CD4-positive, alpha-beta memory T cell (primary cell): ENCODE results near the gene TDRD9. TPM values are rescaled to one million over a fixed set of nuclear protein-coding genes. Genes with fewer than 3 reads are reported as not detected.
"Not testable (repeated sequence)": the region's sequence is repeated elsewhere in the genome, so short reads cannot be mapped to it uniquely, and the experiment has no call there.

Experiments used
- CTCF ChIA-PET: fragments of 350-600 bp; sonication (Branson Sonifier 250); formaldehyde crosslinking; loops from one replicate; lab custom pipeline; 2021; ENCODE audit warnings: inconsistent platforms; ENCODE audit not compliant: partially characterized antibody; lab: Charles Lee
- POLR2A ChIA-PET: fragments of 350-600 bp; sonication (Branson Sonifier 250); formaldehyde crosslinking; loops from one replicate; lab custom pipeline; 2021; ENCODE audit not compliant: partially characterized antibody; lab: Charles Lee
- DNase-seq, 5 donors: peaks; one replicate each; pipeline versions ENCODE4 v3.0.0 to v3.0.0-alpha.2; 2020 to 2022; ENCODE audit warnings: mixed read lengths in 1 of 5
- H3K27ac ChIP-seq: one replicate; pipeline ENCODE4 v1.7.0; 2013; ENCODE audit warnings: low read depth, low read length
- H3K27me3 ChIP-seq: 2 replicates; pipeline ENCODE4 v1.7.0; 2013; ENCODE audit warnings: mild to moderate bottlenecking, low read length, moderate library complexity; ENCODE audit not compliant: insufficient read depth
- H3K36me3 ChIP-seq: 2 replicates; pipeline ENCODE4 v1.7.0; 2013; ENCODE audit warnings: mild to moderate bottlenecking, low read length, moderate library complexity; ENCODE audit not compliant: insufficient read depth
- H3K4me1 ChIP-seq: 2 replicates; pipeline ENCODE4 v1.7.0; 2013; ENCODE audit warnings: mild to moderate bottlenecking, low read length, moderate library complexity; ENCODE audit not compliant: insufficient read depth
- H3K4me3 ChIP-seq, 2 donors: one replicate each; pipeline ENCODE4 v1.7.0; 2013; ENCODE audit warnings: low read length in 2 of 2, mild to moderate bottlenecking in 1 of 2
- H3K9me3 ChIP-seq, 2 donors: one replicate each; pipeline ENCODE4 v1.7.0; 2013; ENCODE audit warnings: low read length in 2 of 2, control low read depth in 1 of 2; ENCODE audit not compliant: control insufficient read depth in 1 of 2
- H3K27ac Mint-ChIP-seq, 7 donors: one replicate each; pipeline ENCODE4 v1.8.0; 2020 to 2021; ENCODE audit warnings: mixed read lengths in 7 of 7, mild to moderate bottlenecking in 6 of 7, inconsistent platforms in 3 of 7, moderate library complexity in 3 of 7
- H3K27me3 Mint-ChIP-seq, 2 donors: one replicate each; pipeline ENCODE4 v1.8.0; 2020 to 2021; ENCODE audit warnings: mixed read lengths in 2 of 2
- H3K36me3 Mint-ChIP-seq, 2 donors: one replicate each; pipeline ENCODE4 v1.8.0; 2020 to 2021; ENCODE audit warnings: mixed read lengths in 2 of 2, inconsistent platforms in 1 of 2, mild to moderate bottlenecking in 1 of 2
- H3K4me1 Mint-ChIP-seq, 4 donors: one replicate each; pipeline ENCODE4 v1.8.0; 2020 to 2021; ENCODE audit warnings: mixed read lengths in 4 of 4, mild to moderate bottlenecking in 1 of 4
- H3K4me3 Mint-ChIP-seq, 8 donors: one replicate each; pipeline ENCODE4 v1.8.0; 2020 to 2021; ENCODE audit warnings: mixed read lengths in 8 of 8, mild to moderate bottlenecking in 7 of 8, moderate library complexity in 6 of 8, inconsistent platforms in 3 of 8
- H3K9me3 Mint-ChIP-seq, 8 donors: one replicate each; pipeline ENCODE4 v1.8.0; 2020 to 2021; ENCODE audit warnings: mixed read lengths in 8 of 8, mild to moderate bottlenecking in 5 of 8, inconsistent platforms in 3 of 8, moderate library complexity in 1 of 8
- intact Hi-C: fragments of 100-400 bp; cut with micrococcal nuclease; formaldehyde crosslinking; loops from one replicate; pipeline ENCODE4 v1.15.1; 2023
- polyA plus RNA-seq, 2 donors: library from polyadenylated mRNA; unstranded; fragments of 300-500 nt; fragmentation: Illumina TruSeq; gene quantifications; one replicate each; pipeline ENCODE4 v1.2.3, GENCODE V29; 2021
- total RNA-seq, 2 experiments: library from RNA; stranded (reverse); gene quantifications; one replicate each; pipeline ENCODE4 v1.2.3, GENCODE V29; 2021

TDRD9 gene
- total and polyA plus RNA-seq, 4 experiments from 2014 or later: 0.28 to 1.2 (median 0.59) TPM

DNA sequence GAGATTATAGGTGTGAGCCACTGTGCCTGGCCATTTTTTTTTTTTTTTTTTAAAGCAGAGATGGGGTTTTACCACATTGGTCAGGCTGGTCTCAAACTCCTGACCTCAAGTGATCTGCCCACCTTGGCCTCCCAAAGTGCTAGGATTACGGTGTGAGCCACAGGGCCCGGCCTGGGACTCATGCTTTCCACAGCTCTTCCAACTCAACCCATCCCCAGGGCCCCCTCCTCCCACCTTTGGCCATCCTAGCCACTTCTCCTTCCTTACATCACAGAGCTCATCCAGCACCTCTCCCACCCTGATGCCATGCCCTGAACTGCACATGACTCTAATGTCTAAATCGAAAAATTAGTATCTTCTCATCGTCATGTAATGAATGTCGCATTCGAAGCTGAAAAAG lies 12.6 kb upstream of the TDRD9 start:
- CTCF ChIA-PET: interaction anchor here (2.1 to 15.4 kb wide), 2 partner anchors 15 to 109 kb away, joined by 8 to 265 read pairs; no protein-coding TSS in a partner anchor
- Mint-ChIP-seq H3K4me1 (peaks cover 7 to 32% (median 8%) of the 10 kb centered on the region in 4 donors), H3K4me3 (peak overlapping the region in 1 of 8 donors; percentile 3), H3K27ac (peak overlapping the region in 4 of 7 donors; percentile 24 to 57 (median 32)), H3K9me3 (no peaks in the 10 kb centered on the region), H3K27me3 (no peaks in the 10 kb centered on the region), H3K36me3 (peaks cover 25 to 47% of the 10 kb centered on the region in 2 donors)
- DNase-seq: no peak
- intact Hi-C loops: no loop called here
- Histone ChIP-seq H3K27ac (no peak overlapping the region), H3K36me3 (peaks cover 32% of the 10 kb centered on the region), H3K9me3 (no peaks in the 10 kb centered on the region), H3K27me3 (no peaks in the 10 kb centered on the region), H3K4me1 (peaks cover 17% of the 10 kb centered on the region), H3K4me3 (no peak overlapping the region)
- POLR2A ChIA-PET: no interaction called here

DNA sequence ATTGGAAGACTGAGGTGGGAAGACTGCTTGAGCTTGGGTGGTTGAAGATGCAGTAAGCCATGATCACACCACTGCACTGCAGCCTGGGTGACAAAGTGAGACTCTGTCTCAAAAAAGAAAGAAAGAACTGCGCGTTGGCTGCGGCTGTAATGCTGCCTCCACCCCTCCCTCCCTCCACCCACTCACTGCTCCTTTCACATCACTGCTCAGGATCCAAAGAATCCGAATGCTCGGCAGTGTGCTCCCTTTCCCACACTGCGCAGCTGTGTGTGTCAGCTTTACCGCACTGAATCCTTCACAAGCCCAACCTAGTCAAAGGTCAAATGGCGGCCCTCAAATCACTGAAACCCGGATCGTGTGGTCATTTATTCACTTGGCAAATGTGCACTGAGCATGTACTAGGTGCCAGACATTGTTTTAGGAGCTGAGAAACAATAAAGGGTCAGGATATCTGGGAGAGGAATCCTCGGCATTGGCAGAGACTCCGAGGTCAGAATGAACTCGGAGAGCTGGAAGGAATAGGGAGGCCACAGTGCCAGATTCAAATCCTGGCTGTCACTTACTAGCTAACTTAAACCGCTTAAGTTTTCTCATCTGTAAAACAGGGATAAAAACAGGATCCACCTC lies 11.5 kb upstream of the TDRD9 start:
- Mint-ChIP-seq H3K4me3 (no peak overlapping the region), H3K9me3 (no peaks in the 10 kb centered on the region), H3K27ac (peak overlapping the region in 1 of 7 donors; percentile 74), H3K36me3 (peaks cover 25 to 46% of the 10 kb centered on the region in 2 donors), H3K27me3 (no peaks in the 10 kb centered on the region), H3K4me1 (peaks cover 11 to 36% (median 13%) of the 10 kb centered on the region in 4 donors)
- Histone ChIP-seq H3K9me3 (no peaks in the 10 kb centered on the region), H3K27me3 (no peaks in the 10 kb centered on the region), H3K36me3 (peaks cover 23% of the 10 kb centered on the region), H3K4me1 (peaks cover 21% of the 10 kb centered on the region), H3K27ac (no peak overlapping the region), H3K4me3 (no peak overlapping the region)
- no peak for DNase-seq
- ChIA-PET CTCF (interaction anchor here (0.6 to 15.4 kb wide), 3 partner anchors 16 to 838 kb away, joined by 3 to 265 read pairs (median 8); no protein-coding TSS in a partner anchor), POLR2A (no interaction called here)
- intact Hi-C loops: no loop called here

DNA sequence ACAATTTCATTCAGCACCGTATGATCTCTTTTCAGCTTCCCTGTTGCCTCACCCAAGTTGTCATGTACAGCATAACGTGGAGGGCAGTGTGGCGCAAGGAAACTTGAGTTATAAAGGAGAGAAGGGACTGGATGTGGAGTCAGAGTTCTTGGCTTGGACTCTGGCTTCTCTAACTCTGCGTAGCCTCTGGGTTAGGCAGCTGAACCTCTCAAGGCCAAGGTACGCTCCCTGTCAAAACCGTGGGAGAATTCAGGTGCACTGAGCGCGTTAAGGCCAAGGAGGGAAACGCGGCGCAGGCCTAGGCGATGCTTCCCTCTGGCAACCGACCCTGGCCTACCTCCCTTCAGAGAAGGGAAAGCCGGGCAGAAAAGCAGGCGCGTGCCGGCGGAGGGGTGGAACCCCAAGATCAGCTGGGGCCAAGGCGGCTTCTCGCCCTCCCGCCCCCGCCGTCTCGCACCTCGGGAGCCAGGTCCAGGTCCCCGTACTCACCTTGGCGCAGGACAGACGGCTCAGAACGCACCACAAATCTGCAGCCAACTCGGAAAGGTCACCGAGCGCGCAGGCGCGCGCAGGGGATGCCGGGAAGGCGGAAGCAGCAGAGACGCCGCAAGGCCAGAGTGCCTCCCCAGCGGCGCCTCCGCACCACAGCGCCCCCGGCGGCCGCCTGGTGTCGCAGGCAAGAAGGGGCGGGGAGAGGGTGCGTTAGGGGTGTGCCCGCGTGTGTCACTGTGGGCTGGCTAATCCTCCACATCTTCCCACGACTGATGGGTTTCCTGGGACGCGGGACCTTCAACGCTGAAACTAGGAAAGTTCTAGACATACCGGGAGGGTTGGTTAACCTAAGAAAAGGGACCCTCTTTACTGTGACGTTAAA lies 7.0 kb upstream of the TDRD9 start:
- intact Hi-C loops: loop anchor here (1.0 to 5.0 kb wide), 4 partner anchors 49 to 359 kb away; partner anchors contain the start of genes BAG5, COA8, KLC1 and PPP1R13B
- H3K27me3 ChIP-seq: no peaks in the 10 kb centered on the region
- Mint-ChIP-seq H3K4me3 (peak overlapping the region; percentile 87 to 95 (median 90)), H3K36me3 (peaks cover 0 to 12% of the 10 kb centered on the region in 2 donors), H3K27me3 (peaks cover 0 to 2% of the 10 kb centered on the region in 2 donors), H3K9me3 (no peaks in the 10 kb centered on the region), H3K4me1 (peaks cover 7 to 32% (median 9%) of the 10 kb centered on the region in 4 donors), H3K27ac (peak overlapping the region; percentile 76 to 94 (median 84))
- peak; percentile 92 to 96 (median 94) for DNase-seq
- H3K27ac ChIP-seq: peak overlapping the region; percentile 83
- H3K4me3 ChIP-seq: peak overlapping the region; percentile 87 to 96
- ChIA-PET CTCF (interaction anchor here (0.6 to 3.8 kb wide), 9 partner anchors 9 to 786 kb away, joined by 3 to 17 read pairs (median 5); no protein-coding TSS in a partner anchor), POLR2A (interaction anchor here (0.8 to 1.0 kb wide), 2 partner anchors 360 to 536 kb away, joined by 3 read pairs; partner anchors contain the start of gene MARK3)
- no peaks in the 10 kb centered on the region for H3K9me3 ChIP-seq
- peaks cover 21% of the 10 kb centered on the region for H3K4me1 ChIP-seq
- H3K36me3 ChIP-seq: no peaks in the 10 kb centered on the region

DNA sequence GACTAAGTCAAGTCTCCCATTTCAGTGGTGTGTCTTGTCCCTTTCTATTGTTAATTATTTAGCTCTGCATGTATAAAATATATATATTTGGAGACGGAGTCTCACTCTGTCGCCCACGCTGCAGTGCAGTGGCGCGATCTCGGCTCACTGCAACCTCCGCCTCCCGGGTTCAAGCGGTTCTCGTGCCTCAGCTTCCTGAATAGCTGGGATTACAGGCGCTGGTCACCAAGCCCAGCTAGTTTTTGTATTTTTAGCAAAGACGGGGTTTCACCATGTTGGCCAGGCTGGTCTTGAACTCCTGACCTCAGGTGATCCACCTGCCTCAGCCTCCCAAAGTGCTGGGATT lies 6.4 kb upstream of the TDRD9 start:
- H3K36me3 Mint-ChIP-seq, H3K27me3 Mint-ChIP-seq, H3K9me3 Mint-ChIP-seq, H3K9me3 ChIP-seq, H3K4me3 ChIP-seq, DNase-seq, H3K27ac ChIP-seq, H3K27me3 ChIP-seq, H3K36me3 ChIP-seq: not testable (repeated sequence)
- H3K4me3 Mint-ChIP-seq: peak overlapping the region in 7 of 8 donors; percentile 61 to 92 (median 89)
- peak overlapping the region in 2 of 7 donors; percentile 57 to 83 for H3K27ac Mint-ChIP-seq
- ChIA-PET POLR2A (interaction anchor here (1.0 kb wide), 1 partner anchor 361 kb away, joined by 3 read pairs; no protein-coding TSS in a partner anchor), CTCF (interaction anchor here (0.7 to 3.8 kb wide), 4 partner anchors 9 to 115 kb away, joined by 3 to 17 read pairs (median 6); no protein-coding TSS in a partner anchor)
- H3K4me1 ChIP-seq: peaks cover 21% of the 10 kb centered on the region
- peaks cover 7 to 29% (median 8%) of the 10 kb centered on the region in 4 donors for H3K4me1 Mint-ChIP-seq
- intact Hi-C loops: loop anchor here (1.0 to 5.0 kb wide), 4 partner anchors 50 to 360 kb away; partner anchors contain the start of genes BAG5, COA8, KLC1 and PPP1R13B

DNA sequence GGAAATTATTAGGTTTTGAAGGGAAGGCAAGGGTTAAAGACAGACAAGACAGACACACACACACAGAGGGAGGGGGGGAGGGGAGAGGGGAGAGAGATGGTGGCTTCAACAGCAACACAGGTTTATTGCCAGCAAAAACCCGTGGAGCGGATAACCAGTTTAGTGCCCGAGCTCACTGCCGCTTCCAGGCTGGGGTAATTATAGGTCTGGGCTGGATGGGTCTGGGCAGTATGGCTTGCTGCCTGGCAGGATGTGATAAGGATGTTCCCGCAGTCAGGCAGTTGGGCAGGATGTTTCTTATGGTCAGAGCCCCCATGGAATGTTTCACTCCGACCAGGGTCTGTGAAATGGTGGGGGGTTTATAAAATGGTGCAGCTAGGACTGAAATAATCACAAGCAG lies 4.4 kb upstream of the TDRD9 start:
- H3K36me3 Mint-ChIP-seq: no peaks in the 10 kb centered on the region
- peaks cover 0 to 2% of the 10 kb centered on the region in 2 donors for H3K27me3 Mint-ChIP-seq
- Histone ChIP-seq H3K4me3 (no peak overlapping the region), H3K4me1 (peaks cover 12% of the 10 kb centered on the region), H3K36me3 (no peaks in the 10 kb centered on the region), H3K27ac (no peak overlapping the region), H3K9me3 (no peaks in the 10 kb centered on the region), H3K27me3 (no peaks in the 10 kb centered on the region)
- H3K9me3 Mint-ChIP-seq: no peaks in the 10 kb centered on the region
- no peak for DNase-seq
- no peak overlapping the region for H3K27ac Mint-ChIP-seq
- H3K4me3 Mint-ChIP-seq: no peak overlapping the region
- H3K4me1 Mint-ChIP-seq: peaks cover 5 to 16% (median 7%) of the 10 kb centered on the region in 4 donors
- intact Hi-C loops: loop anchor here (5.0 kb wide), 1 partner anchor 362 kb away; the partner anchor contains the start of genes BAG5 and COA8
- ChIA-PET CTCF (interaction anchor here (1.1 to 1.9 kb wide), 2 partner anchors 14 to 23 kb away, joined by 3 to 7 read pairs; no protein-coding TSS in a partner anchor), POLR2A (no interaction called here)

DNA sequence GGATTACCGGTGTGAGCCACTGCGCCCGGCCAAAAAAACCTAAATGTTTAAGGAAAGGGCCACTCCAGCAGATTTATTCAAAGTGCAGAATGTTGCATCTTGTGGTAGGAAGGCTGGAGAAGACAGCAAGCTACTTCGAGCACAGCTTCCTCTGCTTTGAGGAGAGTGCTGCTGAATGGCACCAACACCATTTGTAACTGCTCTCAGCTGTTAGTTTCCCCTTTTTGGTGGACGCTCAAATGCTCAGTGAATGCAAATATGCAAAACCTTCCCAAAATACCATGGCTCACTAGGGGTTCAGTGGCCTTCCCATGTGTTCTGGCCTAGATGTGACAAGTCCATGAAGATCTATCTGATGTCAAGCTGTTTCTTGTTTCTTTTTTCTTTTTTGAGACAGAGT lies 2.9 kb upstream of the TDRD9 start:
- intact Hi-C loops: no loop called here
- Mint-ChIP-seq H3K36me3 (no peaks in the 10 kb centered on the region), H3K4me1 (peaks cover 3 to 7% (median 6%) of the 10 kb centered on the region in 4 donors), H3K27me3 (peaks cover 0 to 2% of the 10 kb centered on the region in 2 donors), H3K9me3 (no peaks in the 10 kb centered on the region), H3K27ac (peak overlapping the region in 1 of 7 donors; percentile 37), H3K4me3 (no peak overlapping the region)
- no peak for DNase-seq
- Histone ChIP-seq H3K27me3 (no peaks in the 10 kb centered on the region), H3K36me3 (no peaks in the 10 kb centered on the region), H3K4me3 (no peak overlapping the region), H3K27ac (no peak overlapping the region), H3K4me1 (peaks cover 7% of the 10 kb centered on the region), H3K9me3 (no peaks in the 10 kb centered on the region)
- ChIA-PET CTCF (interaction anchor here (1.3 kb wide), 1 partner anchor 15 kb away, joined by 3 read pairs; no protein-coding TSS in a partner anchor), POLR2A (no interaction called here)
